Measurements from ENCODE around the gene PRDM12. TPM values are rescaled to one million over a fixed set of nuclear protein-coding genes. Genes with fewer than 3 reads are reported as not detected.
A peak's percentile ranks its signal among the peaks of the same experiment; 100 is the strongest.

PRDM12 gene
- total and polyA plus RNA-seq, 2 experiments from 2014 or later: 0.11 TPM; not detected in 1

DNA sequence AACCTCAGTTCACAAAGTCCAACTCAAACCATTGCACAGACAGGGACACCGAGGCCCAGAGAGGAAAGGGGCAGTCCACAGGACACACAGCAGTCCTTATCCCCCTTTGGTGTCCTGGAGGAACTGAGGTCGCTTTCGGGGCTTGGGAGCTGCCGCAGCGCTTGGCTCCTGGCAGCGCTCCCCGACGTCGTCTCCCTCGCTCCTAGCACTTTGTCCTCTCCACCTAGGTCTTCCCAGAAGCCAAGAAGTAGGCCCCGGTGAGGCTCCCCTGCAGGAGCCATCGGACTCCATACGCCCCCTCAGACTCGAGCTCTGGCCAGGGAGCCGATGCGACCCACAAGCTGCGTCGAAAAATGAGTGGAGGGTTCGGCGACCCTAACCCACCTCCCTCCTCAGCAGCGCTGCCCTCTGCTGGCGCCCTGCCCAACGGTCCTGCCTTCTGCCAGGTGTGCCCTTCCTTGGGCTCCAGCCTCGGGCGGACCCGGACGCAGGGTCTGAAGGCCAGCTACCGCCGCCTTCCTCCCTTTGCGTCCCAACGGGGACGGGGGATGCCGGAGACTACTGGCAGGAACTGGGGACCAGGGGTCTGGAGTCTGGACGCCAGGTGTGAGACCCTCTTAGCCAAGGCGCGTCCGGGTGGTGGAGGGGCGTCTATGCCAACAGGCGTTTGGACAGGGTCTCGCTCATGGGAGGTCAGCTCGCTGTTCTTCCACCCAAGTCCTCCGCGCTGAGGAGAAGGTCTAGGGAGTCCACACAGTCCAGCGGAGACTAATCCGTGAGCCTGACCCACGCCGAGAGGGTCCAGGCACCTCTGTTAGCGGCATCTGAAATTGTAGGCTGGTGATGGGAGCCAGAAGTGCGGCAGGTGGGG is 2.1 kb upstream of the PRDM12 start:
- 0 out of 2 replicates have a peak, but pooled peaks cover 3% of the 10 kb centered on the region for H3F3A ChIP-seq (replicated peaks; ENCODE audit: low read depth)
- peak overlapping the region; percentile 90 for H3K4me2 ChIP-seq
- H3K27me3 ChIP-seq (ENCODE audit: insufficient read depth): peaks cover 100% of the 10 kb centered on the region
- H3K9me2 ChIP-seq (ENCODE audit: insufficient read depth): no peaks in the 10 kb centered on the region
- peak; percentile 61 for DNase-seq (ENCODE audit: low spot score)
- H4K20me1 ChIP-seq (replicated peaks; ENCODE audit: insufficient read depth): no peaks in the 10 kb centered on the region
- Mint-ChIP-seq H3K36me3 (ENCODE audit: low read depth) (peaks cover 6% of the 10 kb centered on the region; the same call in 2 of the 3 replicates), H3K9me3 (peaks cover 19% of the 10 kb centered on the region), H3K4me1 (peaks cover 17% of the 10 kb centered on the region), H3K27me3 (ENCODE audit: insufficient read depth, low read depth, poor library complexity) (peaks cover 97% of the 10 kb centered on the region), H3K4me3 (peak overlapping the region; percentile 62), H3K27ac (no peak overlapping the region)
- peak; percentile 2 for ATAC-seq
- H3K27ac ChIP-seq (ENCODE audit: low read depth): no peak overlapping the region
- no peaks in the 10 kb centered on the region for H3K79me2 ChIP-seq (replicated peaks; ENCODE audit: insufficient read depth)
- peak overlapping the region; percentile 83 for H2AFZ ChIP-seq
- H3K4me3 ChIP-seq: peak overlapping the region; percentile 67
- TF ChIP-seq, protein P1, sequence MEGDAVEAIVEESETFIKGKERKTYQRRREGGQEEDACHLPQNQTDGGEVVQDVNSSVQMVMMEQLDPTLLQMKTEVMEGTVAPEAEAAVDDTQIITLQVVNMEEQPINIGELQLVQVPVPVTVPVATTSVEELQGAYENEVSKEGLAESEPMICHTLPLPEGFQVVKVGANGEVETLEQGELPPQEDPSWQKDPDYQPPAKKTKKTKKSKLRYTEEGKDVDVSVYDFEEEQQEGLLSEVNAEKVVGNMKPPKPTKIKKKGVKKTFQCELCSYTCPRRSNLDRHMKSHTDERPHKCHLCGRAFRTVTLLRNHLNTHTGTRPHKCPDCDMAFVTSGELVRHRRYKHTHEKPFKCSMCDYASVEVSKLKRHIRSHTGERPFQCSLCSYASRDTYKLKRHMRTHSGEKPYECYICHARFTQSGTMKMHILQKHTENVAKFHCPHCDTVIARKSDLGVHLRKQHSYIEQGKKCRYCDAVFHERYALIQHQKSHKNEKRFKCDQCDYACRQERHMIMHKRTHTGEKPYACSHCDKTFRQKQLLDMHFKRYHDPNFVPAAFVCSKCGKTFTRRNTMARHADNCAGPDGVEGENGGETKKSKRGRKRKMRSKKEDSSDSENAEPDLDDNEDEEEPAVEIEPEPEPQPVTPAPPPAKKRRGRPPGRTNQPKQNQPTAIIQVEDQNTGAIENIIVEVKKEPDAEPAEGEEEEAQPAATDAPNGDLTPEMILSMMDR (conservative IDR thresholded peaks at IDR 0.05; ENCODE audit: low read depth in 2 of 2): peak; percentile 27 to 60; a peak in 3 of 4 replicates
- peak; percentile 71 for TF ChIP-seq EZH2 (IDR thresholded peaks at IDR 0.05; ENCODE audit: low read depth, unreplicated experiment)
- no peak for TF ChIP-seq CREB1 (CRISPR knock-in tag; IDR thresholded peaks at IDR 0.05; ENCODE audit: low read depth)
- TF ChIP-seq EZH2phosphoT487 (IDR thresholded peaks at IDR 0.05; ENCODE audit: unreplicated experiment): peak; percentile 25
- H3K36me3 ChIP-seq (ENCODE audit: insufficient read depth): no peaks in the 10 kb centered on the region
- peaks cover 23% of the 10 kb centered on the region for H3K4me1 ChIP-seq (ENCODE audit: insufficient read depth)

DNA sequence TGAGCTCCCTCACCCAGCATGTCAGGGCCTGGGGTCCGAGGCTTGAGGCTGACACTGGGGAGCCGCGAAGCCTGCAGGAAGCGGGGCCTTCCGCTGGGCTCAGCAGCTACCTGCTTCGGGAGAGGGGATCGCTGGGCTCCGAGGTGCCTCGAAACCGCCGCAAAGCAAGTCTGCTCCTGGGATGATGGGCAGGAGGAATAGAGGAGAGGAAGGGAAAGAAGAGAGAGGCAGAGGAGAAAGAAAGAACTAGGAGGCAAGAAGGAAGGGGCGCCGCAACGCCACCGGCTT is 1.5 kb upstream of the PRDM12 start:
- Mint-ChIP-seq H3K4me1 (peaks cover 17% of the 10 kb centered on the region), H3K36me3 (ENCODE audit: low read depth) (peaks cover 6% of the 10 kb centered on the region; the same call in 2 of the 3 replicates), H3K9me3 (peaks cover 19% of the 10 kb centered on the region), H3K4me3 (peak overlapping the region; percentile 62), H3K27me3 (ENCODE audit: insufficient read depth, low read depth, poor library complexity) (peaks cover 97% of the 10 kb centered on the region), H3K27ac (no peak overlapping the region)
- Histone ChIP-seq H3F3A (replicated peaks; ENCODE audit: low read depth) (0 out of 2 replicates have a peak, but pooled peaks cover 3% of the 10 kb centered on the region), H3K4me1 (ENCODE audit: insufficient read depth) (peaks cover 23% of the 10 kb centered on the region), H3K79me2 (replicated peaks; ENCODE audit: insufficient read depth) (no peaks in the 10 kb centered on the region), H3K9me2 (ENCODE audit: insufficient read depth) (no peaks in the 10 kb centered on the region), H4K20me1 (replicated peaks; ENCODE audit: insufficient read depth) (no peaks in the 10 kb centered on the region), H3K4me2 (peak overlapping the region; percentile 90), H3K27me3 (ENCODE audit: insufficient read depth) (peaks cover 100% of the 10 kb centered on the region), H2AFZ (peak overlapping the region; percentile 83), H3K4me3 (peak overlapping the region; percentile 67), H3K36me3 (ENCODE audit: insufficient read depth) (no peaks in the 10 kb centered on the region), H3K27ac (ENCODE audit: low read depth) (no peak overlapping the region)
- TF ChIP-seq EZH2phosphoT487 (IDR thresholded peaks at IDR 0.05; ENCODE audit: unreplicated experiment): peak; percentile 66
- TF ChIP-seq, protein P2, sequence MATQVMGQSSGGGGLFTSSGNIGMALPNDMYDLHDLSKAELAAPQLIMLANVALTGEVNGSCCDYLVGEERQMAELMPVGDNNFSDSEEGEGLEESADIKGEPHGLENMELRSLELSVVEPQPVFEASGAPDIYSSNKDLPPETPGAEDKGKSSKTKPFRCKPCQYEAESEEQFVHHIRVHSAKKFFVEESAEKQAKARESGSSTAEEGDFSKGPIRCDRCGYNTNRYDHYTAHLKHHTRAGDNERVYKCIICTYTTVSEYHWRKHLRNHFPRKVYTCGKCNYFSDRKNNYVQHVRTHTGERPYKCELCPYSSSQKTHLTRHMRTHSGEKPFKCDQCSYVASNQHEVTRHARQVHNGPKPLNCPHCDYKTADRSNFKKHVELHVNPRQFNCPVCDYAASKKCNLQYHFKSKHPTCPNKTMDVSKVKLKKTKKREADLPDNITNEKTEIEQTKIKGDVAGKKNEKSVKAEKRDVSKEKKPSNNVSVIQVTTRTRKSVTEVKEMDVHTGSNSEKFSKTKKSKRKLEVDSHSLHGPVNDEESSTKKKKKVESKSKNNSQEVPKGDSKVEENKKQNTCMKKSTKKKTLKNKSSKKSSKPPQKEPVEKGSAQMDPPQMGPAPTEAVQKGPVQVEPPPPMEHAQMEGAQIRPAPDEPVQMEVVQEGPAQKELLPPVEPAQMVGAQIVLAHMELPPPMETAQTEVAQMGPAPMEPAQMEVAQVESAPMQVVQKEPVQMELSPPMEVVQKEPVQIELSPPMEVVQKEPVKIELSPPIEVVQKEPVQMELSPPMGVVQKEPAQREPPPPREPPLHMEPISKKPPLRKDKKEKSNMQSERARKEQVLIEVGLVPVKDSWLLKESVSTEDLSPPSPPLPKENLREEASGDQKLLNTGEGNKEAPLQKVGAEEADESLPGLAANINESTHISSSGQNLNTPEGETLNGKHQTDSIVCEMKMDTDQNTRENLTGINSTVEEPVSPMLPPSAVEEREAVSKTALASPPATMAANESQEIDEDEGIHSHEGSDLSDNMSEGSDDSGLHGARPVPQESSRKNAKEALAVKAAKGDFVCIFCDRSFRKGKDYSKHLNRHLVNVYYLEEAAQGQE (IDR thresholded peaks at IDR 0.05; ENCODE audit: unreplicated experiment): no peak
- TF ChIP-seq ZNF331 (CRISPR knock-in tag; IDR thresholded peaks at IDR 0.05; ENCODE audit: low read depth): no peak
- TF ChIP-seq, protein P3, sequence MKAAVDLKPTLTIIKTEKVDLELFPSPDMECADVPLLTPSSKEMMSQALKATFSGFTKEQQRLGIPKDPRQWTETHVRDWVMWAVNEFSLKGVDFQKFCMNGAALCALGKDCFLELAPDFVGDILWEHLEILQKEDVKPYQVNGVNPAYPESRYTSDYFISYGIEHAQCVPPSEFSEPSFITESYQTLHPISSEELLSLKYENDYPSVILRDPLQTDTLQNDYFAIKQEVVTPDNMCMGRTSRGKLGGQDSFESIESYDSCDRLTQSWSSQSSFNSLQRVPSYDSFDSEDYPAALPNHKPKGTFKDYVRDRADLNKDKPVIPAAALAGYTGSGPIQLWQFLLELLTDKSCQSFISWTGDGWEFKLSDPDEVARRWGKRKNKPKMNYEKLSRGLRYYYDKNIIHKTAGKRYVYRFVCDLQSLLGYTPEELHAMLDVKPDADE (IDR thresholded peaks at IDR 0.05): no peak
- peak; percentile 98 for TF ChIP-seq EZH2 (IDR thresholded peaks at IDR 0.05; ENCODE audit: low read depth, unreplicated experiment)
- TF ChIP-seq CREB1 (CRISPR knock-in tag; IDR thresholded peaks at IDR 0.05; ENCODE audit: low read depth): no peak
- peak; percentile 51 for DNase-seq (ENCODE audit: low spot score)
- ATAC-seq: no peak

All from GM23338 (cell line).